Common myeloid progenitor, CD34-positive (primary cell): ENCODE data around the gene SPATA9.

Experiments
- CTCF ChIA-PET: fragments of 350-600 bp; sonication (Branson Sonifier 250); formaldehyde crosslinking; loops from one replicate; lab custom pipeline; 2021; ENCODE audit warnings: antibody characterized with exemption; lab: Charles Lee
- POLR2A ChIA-PET: fragments of 350-600 bp; sonication (Branson Sonifier 250); formaldehyde crosslinking; loops from one replicate; lab custom pipeline; 2021; ENCODE audit warnings: antibody characterized with exemption; lab: Charles Lee
- DNase-seq, 3 donors: peaks; one replicate each; pipeline versions ENCODE4 v3.0.0 to v3.0.0-alpha.2; 2013
- H3K27ac ChIP-seq, 2 experiments: 1 replicate in 1 of 2; 2 replicates in 1 of 2; pipeline ENCODE4 v1.7.0; 2013; ENCODE audit warnings: inconsistent platforms in 2 of 2, low read length in 2 of 2, mild to moderate bottlenecking in 2 of 2, low read depth in 1 of 2, moderate library complexity in 1 of 2; ENCODE audit not compliant: severe bottlenecking in 2 of 2, insufficient read depth in 1 of 2, poor library complexity in 1 of 2
- H3K27me3 ChIP-seq, 5 experiments: replicated peaks in 2 of 5; 1 replicate in 3 of 5; 2 replicates in 2 of 5; pipeline versions ENCODE4 v1.6.1 to v1.7.0; 2013; ENCODE audit warnings: low read length in 4 of 5, mild to moderate bottlenecking in 2 of 5, moderate library complexity in 2 of 5, inconsistent platforms in 1 of 5; ENCODE audit not compliant: insufficient read depth in 5 of 5, control insufficient read depth in 4 of 5
- H3K36me3 ChIP-seq, 4 experiments: 1 replicate in 2 of 4; 2 replicates in 2 of 4; pipeline versions ENCODE4 v1.6.1 to v1.7.0; 2013; ENCODE audit warnings: low read length in 3 of 4, control low read depth in 1 of 4, mild to moderate bottlenecking in 1 of 4; ENCODE audit not compliant: control insufficient read depth in 4 of 4, insufficient read depth in 4 of 4
- H3K4me1 ChIP-seq, 4 experiments: 1 replicate in 3 of 4; 2 replicates in 1 of 4; pipeline versions ENCODE4 v1.6.1 to v1.7.1; 2013; ENCODE audit warnings: low read length in 3 of 4, mild to moderate bottlenecking in 3 of 4, control low read depth in 1 of 4, inconsistent platforms in 1 of 4, moderate library complexity in 1 of 4; ENCODE audit not compliant: control insufficient read depth in 4 of 4, insufficient read depth in 4 of 4; ENCODE audit errors: control extremely low read depth in 1 of 4
- H3K4me3 ChIP-seq, 7 experiments: 1 replicate in 4 of 7; 2 replicates in 3 of 7; pipeline versions ENCODE4 v1.5.1 to v1.7.0; 2013; ENCODE audit warnings: mild to moderate bottlenecking in 7 of 7, low read length in 6 of 7, moderate library complexity in 6 of 7, inconsistent platforms in 2 of 7, low read depth in 2 of 7, control low read depth in 1 of 7; ENCODE audit not compliant: insufficient read depth in 4 of 7, control insufficient read depth in 1 of 7; ENCODE audit errors: extremely low read depth in 1 of 7
- H3K9me3 ChIP-seq, 5 experiments: 1 replicate in 4 of 5; 2 replicates in 1 of 5; pipeline versions ENCODE4 v1.6.1 to v1.7.1; 2013; ENCODE audit warnings: low read length in 4 of 5, mild to moderate bottlenecking in 2 of 5, inconsistent platforms in 1 of 5, low read depth in 1 of 5, moderate library complexity in 1 of 5; ENCODE audit not compliant: control insufficient read depth in 4 of 5, insufficient read depth in 2 of 5; ENCODE audit errors: control extremely low read depth in 1 of 5
- WGBS: methylation state at CpG from one replicate; pipeline ENCODE4 v1.1.5; 2013; ENCODE audit not compliant: insufficient coverage; 5-methylcytosine and 5-hydroxymethylcytosine counted together

The SPATA9 gene

GRCh38 chr5:95609711-95610110 is 73.1 kb downstream of the SPATA9 start:
- peaks cover 0 to 10% (median 8%) of the 10 kb centered on the region in 5 experiments for H3K9me3 ChIP-seq
- 100% methylated on average over 2 of the region's 3 CpGs for WGBS
- POLR2A ChIA-PET = interaction anchor here (0.6 kb wide), 1 partner anchor 481 kb away, joined by 3 read pairs; no protein-coding TSS in a partner anchor
- no peaks in the 10 kb centered on the region for H3K27me3 ChIP-seq
- H3K36me3 ChIP-seq = no peaks in the 10 kb centered on the region
- DNase-seq = no peak
- no peak overlapping the region for H3K4me3 ChIP-seq
- no peak overlapping the region for H3K27ac ChIP-seq
- CTCF ChIA-PET = interaction anchor here (1.1 kb wide), 1 partner anchor 54 kb away, joined by 4 read pairs; no protein-coding TSS in a partner anchor
- no peaks in the 10 kb centered on the region for H3K4me1 ChIP-seq
